GM19025 (cell line): ENCODE results near the gene HADHA.
"Not testable (repeated sequence)": the region's sequence is repeated elsewhere in the genome, so short reads cannot be mapped to it uniquely, and the experiment has no call there.

ENCODE experiments used
- ATAC-seq: cut with Tn5 transposase; IDR thresholded peaks from one replicate; pipeline ENCODE4 v1.9.1; 2021; ENCODE audit warnings: mild to moderate bottlenecking, low read depth, moderate library complexity; ENCODE audit not compliant: unreplicated experiment

Gene HADHA

GRCh38 chr2:26177122-26177521 lies 67.3 kb downstream of the HADHA start:
- ATAC-seq: no peak

DNA sequence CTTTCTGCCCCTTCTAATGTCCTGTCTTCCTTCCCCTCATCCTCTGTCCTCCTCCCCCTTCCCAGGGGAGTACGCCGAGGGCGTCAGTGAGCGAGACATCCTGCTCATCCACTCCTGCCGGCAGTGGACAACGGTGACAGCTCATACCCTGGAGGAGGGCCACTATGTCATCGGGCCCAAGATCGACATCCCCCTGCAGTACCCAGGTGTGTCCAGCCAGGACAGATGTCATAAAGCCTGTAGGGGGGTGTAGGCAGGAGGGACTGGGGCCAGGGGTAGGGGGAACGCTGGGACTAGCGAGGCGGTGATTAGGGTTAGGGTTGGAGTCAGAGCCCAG lies 68.2 kb downstream of the HADHA start:
- no peak for ATAC-seq

DNA sequence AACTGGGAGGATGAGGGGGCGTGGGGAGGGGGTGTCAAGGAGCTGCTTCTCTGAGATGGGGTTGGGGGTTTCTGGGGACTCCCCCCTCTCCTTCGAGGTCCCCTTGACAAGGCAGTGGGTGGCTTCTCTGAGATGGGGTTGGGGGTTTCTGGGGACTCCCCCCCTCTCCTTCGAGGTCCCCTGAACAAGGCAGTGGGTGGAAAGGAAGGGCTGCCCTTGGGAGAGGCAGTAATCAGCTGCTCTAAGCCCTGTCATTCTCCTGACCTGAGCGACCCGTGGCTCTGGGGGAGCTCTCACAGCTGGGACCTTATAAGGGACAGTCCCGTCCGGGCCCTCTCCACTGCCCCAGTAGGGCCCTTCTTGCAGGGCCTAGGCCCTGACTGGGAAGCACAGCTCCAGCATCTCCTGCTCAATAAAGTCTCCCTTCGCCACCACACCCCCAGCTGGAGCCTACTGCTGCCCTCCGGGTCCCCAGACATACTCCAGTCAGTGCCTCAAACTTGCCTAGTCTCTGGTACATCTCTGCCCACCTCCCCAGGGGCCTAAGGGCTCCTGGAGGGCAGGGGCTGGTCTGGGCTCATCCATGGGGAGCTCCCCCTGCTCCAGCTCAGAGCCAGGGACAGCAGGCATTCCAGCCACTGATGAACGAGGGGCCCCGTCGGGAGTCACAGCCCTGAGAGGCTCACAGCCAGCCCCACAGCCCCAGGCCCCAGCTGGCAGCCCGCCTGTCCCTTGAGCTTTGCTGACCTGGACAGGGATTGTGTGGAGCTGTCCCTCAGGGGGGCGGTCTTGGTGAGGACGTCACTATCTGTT lies 68.8 kb downstream of the HADHA start:
- ATAC-seq: no peak

DNA sequence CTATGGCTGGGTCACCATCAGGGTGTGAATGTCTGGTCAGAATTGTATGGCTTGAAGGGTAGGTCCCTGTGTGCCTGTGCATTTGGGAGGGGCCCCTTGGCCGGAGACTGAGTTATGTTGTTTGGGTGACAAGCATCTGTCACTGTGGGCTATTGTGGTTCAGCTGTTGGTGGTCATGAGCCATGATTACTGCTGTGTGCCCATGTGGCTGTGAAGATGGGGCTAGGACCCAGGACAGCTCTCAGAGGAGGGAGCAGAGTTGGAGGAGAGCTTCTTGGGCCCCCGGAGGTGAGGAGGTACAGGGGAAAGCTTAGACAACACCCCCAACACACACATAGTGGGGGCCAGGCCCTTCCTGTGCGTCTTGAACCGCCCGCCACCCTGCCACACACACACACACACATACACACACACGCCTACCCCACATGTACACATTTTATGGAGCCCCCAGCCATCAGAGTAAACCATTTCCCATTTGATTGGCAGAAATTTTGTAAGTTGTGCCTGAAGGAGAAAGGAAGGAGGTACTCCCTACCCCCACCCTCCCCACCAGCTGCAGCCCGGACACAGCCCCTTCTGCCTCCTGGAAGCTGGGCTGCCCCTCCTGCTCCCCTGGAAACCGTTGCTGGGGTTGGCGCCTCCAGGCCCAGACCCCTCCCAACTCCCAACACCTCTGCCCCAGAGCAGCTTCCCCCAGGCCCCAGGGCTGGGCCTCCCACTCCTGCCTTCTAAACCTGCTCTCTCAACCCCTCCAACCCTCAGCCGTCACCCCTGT lies 69.6 kb downstream of the HADHA start:
- no peak for ATAC-seq

GRCh38 chr2:26173776-26174482 lies 70.5 kb downstream of the HADHA start:
- ATAC-seq: no peak

GRCh38 chr2:26172871-26173775 lies 71.3 kb downstream of the HADHA start, which contains the start of gene GAREM2:
Gene GAREM2 (plus strand): TSS chr2:26173088. CDS start chr2:26173221, 133 bp downstream.
- ATAC-seq: no peak

DNA sequence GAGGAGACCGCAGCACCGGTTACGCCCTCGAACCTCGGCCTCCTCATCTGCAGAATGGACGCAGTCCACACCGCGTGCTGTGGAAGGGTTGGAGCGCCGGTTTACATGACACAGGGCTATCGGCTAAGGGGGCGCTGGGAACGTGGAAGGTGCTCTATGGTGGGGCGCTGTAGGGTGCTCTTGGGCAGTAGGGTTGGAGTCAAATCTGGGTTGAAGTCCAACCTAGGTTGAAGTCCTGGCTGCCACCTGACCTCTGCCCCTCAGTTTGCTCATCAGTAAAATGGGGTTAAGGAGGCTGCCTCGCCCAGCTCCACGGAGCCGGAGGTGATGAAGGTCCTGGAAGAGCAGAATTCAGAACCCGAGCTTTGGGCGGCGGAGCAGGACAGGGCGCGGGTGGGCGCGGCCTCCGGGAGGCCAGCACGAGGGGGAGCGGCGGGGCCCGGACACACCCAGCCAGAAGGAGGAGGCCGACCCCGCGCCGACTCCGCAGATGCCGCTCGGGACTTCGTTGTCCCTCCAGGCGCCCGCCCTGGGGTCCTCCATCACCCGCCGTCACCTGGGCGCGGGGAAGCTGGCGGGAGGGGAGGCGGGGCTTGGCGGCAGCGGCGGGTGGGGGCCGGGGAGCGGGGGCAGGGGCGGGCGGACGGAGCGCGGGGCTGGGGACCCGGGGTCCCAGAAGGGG lies 72.1 kb downstream of the HADHA start:
- ATAC-seq: no peak

DNA sequence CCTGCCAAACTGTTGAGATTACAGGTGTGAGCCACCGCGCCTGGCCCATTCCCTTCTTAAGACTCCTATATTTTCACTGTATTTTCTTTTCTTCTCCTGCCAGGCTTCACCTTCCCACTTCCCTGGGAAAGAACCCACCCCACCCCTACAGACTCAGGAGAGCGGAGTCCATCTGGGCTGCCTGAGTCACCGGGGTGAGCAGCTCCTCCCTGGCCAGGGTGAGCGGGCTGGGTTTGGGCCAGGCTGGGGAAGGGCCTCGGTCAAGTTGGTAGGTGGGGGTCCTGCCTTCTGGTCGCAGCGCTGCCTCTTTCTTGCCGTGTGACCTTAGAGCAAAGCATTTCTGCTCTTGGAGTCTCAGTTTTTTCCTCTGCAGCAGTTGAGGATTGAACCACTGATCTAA lies 73.6 kb downstream of the HADHA start:
- ATAC-seq: no peak

DNA sequence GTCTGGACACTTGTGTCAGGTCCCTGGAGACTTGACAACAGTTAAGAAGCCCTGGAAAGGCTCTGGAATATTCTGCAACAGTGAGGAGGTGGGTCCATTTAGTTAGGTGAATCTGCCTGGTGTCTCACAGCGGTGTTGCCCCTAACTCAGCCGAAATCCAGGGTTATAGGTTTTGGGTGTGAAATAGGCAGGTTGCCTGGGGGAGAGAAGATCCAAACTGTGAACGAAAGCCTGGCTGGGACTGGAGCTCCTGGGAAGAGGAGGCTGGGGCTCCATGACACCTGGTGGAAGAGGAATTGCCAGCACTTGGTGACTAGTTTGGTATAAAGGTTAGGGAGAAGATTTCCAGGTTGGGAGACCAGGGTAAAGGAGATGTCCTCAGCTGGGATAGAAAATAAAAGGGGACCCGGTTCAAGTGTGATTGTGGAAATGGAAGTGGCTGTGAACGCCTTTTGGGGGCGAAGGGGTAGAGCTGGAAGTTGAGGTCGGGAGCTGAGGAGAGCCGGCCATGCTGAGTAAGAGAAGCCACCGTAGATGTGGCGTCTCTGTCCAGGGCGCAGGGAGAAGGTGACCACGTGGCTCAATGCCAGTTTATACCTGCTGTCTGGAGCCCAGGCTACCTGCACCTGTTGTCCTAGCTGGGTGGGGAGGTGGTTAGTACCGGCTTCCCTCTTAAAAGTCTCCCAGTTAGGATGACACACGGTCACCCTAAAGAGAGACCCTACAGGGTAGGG lies 74.6 kb downstream of the HADHA start:
- ATAC-seq: no peak

GRCh38 chr2:26169226-26169625 lies 75.2 kb downstream of the HADHA start:
- ATAC-seq: no peak

- ATAC-seq: no peak
Observed at GRCh38 chr2:26168785-26169184, 75.6 kb downstream of the HADHA start.

DNA sequence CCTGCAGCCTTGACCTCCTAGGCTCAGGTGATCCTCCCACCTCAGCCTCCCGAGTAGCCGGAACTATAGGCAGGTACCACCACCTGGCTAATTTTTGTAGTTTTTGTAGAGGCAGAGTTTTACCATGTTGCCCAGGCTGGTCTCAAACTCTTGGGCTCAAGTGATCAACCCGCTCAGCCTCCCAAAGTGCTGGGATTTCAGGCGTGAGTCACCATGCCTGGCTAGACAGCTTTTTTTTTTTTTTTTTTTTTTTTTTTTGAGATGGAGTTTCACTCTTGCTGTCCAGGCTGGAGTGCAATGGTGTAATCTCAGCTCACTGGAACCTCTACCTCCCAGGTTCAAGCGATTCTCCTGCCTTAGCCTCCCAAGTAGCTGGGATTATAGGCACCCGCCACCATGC lies 77.9 kb downstream of the HADHA start:
- ATAC-seq: not testable (repeated sequence)

DNA sequence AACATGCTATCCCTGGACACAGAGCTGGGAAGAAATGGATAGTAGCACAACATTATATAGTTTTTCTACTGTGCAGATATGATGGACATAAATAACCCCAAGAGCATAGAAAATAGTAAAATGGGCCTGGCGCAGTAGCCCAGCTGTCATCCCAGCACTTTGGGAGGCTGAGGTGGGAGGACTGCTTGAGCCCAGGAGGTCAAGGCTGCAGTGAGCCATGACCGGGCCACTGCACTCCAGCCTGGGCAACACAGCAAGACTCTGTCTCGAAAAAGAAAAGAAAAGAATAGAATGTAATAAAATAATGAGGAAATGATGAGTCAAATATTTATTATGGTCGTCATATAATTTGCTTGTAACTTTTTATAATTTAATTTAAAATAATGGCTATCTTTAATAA lies 79.0 kb downstream of the HADHA start:
- ATAC-seq: no peak

DNA sequence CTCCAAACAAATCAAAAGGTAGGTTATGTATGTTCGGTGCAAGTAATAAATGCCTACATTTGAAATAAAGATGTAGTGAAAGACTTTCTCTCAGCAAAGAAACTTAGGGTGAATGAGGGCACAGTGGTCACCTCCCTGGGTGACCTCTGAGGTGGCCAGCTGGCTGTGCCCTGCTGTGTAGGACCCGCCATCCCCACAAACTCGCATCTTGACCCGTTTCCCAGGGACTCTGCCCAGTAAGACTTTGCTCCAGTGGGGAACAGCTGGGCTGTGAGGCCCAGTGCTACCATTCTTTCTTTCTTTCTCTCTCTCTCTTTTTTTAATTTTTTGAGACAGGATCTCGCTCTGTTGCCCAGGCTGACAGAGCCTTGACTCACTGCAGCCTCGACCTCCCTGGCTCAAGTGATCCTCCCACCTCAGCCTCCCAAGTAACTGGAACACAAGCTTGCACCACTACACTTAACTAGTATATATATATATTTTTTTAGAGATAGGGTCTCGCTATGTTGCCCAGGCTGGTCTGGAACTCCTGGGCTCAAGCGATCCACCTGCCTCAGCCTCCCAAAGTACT lies 79.7 kb downstream of the HADHA start:
- ATAC-seq: no peak

DNA sequence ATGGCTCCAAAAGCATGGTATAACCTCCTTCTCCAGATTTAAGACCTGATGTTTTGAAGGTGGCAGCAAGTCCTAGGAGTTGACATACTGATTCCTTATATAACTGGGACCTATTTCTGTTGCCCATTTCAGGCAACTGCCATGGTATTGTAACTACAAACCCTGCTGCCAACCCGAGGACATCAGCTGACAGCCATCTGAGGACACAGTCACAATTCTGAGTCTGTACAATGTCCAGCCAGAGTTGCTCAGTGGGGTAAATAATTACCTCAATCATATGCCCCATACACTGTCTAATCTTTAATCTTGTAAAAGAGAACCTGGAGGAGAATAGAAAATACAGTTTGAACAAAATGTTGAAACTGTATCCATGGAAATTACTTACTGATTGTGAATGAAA lies 80.2 kb downstream of the HADHA start:
- ATAC-seq: no peak

DNA sequence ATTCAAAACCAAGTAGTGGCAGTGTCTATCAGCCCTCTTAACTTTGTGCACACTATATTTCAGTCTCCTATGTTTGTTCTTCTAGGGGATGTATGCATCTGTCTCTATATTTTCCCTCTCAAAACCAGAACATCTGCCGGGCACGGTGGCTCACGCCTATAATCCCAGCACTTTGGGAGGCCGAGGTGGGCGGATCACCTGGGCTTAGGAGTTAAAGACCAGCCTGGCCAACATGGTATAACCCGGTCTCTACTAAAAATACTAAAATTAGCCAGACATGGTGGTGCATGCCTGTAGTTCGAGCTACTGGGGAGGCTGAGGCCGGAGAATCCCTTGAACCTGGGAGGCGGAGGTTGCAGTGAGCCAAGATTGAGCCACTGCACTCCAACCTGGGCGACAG lies 81.5 kb downstream of the HADHA start:
- ATAC-seq: no peak

DNA sequence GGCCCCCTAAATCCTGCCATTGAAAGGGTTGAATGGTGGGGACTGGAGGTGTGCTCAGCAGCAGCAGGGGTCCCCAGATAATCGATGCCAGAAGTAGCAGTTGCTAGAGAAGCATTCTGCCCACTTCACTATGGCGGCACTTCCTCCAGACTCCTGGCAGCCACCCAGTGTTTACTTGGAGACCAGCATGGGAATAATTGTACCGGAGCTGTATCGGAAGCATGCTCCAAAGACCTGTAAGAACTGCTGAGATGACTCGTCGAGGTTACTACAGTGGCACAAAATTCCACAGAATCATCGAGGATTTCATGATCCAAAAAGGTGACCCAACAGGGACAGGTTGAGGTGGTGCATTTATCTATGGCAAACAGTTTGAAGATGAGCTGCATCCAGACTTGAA lies 82.5 kb downstream of the HADHA start:
- no peak for ATAC-seq

DNA sequence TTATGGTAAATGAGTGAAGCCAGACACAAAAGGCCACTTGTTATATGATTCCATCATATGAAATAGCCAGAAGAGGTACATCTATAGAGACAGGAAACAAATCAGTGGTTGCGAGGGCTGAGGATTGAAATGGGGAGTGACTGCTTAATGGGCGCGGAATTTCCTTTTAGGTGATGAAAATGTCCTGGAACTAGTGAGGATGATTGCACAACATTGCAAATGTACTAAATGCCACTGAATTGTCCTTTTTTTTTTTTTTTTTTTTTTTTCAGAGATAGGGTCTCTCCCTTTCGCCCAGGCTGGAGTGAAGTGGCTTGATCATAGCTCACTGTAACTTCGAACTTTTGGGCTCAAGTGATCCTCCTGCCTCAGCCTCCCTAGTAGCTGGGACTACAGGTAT lies 86.9 kb downstream of the HADHA start:
- ATAC-seq: no peak

DNA sequence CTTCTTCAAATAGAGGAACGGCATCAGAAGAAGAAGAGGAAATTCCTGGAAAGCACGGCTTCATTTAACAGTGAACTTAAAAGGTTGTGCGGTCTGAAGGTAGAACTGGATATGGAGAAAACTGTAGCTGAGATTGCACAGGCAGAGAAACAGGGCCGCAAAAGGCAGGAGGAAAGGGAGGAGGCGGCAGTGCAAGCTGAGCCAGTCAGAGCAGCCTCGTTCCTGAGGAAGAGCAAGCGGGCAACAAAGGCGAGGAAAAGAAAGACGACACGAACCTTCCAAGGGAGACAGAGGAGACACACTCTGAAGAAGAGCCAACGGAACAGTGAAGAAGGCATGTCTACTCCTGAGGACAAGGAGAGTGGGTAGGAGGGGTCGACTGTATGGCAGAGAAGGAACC lies 94.2 kb downstream of the HADHA start:
- ATAC-seq: no peak
